GM11168 (cell line): ENCODE data around the gene AP1AR.
"Not testable (repeated sequence)": the region's sequence is repeated elsewhere in the genome, so short reads cannot be mapped to it uniquely, and the experiment has no call there.

Experiments
- in situ Hi-C: fragments of 300-500 bp; cut with MboI; formaldehyde crosslinking; loops from one replicate; pipeline ENCODE4 v1.12.0; 2022; ENCODE audit warnings: low sequenced_read_pairs; ENCODE audit not compliant: unreplicated experiment

AP1AR gene

GRCh38 chr4:112231779-112232713 lies at the start of gene AP1AR:
Gene AP1AR (plus strand): TSS chr4:112231787. CDS start chr4:112232092, 305 bp downstream.
- in situ Hi-C loops = loop anchor here (10.0 to 25.0 kb wide), 2 partner anchors 127 to 595 kb away; no protein-coding TSS in a partner anchor

- in situ Hi-C loops = no loop called here
Measured at GRCh38 chr4:112182604-112183003, 49.0 kb upstream of the AP1AR start.

GRCh38 chr4:112183252-112183651 lies 48.3 kb upstream of the AP1AR start:
- in situ Hi-C loops = no loop called here

GRCh38 chr4:112184438-112184837 lies 47.1 kb upstream of the AP1AR start:
- in situ Hi-C loops = no loop called here

GRCh38 chr4:112185334-112185733 lies 46.3 kb upstream of the AP1AR start:
- in situ Hi-C loops = no loop called here

- in situ Hi-C loops = no loop called here
Measured at GRCh38 chr4:112185740-112186670, 45.6 kb upstream of the AP1AR start.

- in situ Hi-C loops = no loop called here
Measured at GRCh38 chr4:112189754-112190153, 41.8 kb upstream of the AP1AR start.

GRCh38 chr4:112190684-112191083 lies 40.9 kb upstream of the AP1AR start:
- in situ Hi-C loops = no loop called here

GRCh38 chr4:112196461-112196860 lies 35.1 kb upstream of the AP1AR start:
- in situ Hi-C loops = no loop called here

- in situ Hi-C loops = no loop called here
Measured at GRCh38 chr4:112199041-112199440, 32.5 kb upstream of the AP1AR start.

GRCh38 chr4:112201915-112202505 lies 29.6 kb upstream of the AP1AR start:
- in situ Hi-C loops = no loop called here

- in situ Hi-C loops = no loop called here
Measured at GRCh38 chr4:112203593-112203992, 28.0 kb upstream of the AP1AR start.

- in situ Hi-C loops = no loop called here
Measured at GRCh38 chr4:112206431-112206830, 25.2 kb upstream of the AP1AR start.

- in situ Hi-C loops = not testable (repeated sequence)
Measured at GRCh38 chr4:112208137-112209095, 23.2 kb upstream of the AP1AR start.

GRCh38 chr4:112210777-112211176 lies 20.8 kb upstream of the AP1AR start:
- in situ Hi-C loops = no loop called here

GRCh38 chr4:112213091-112213490 lies 18.5 kb upstream of the AP1AR start:
- in situ Hi-C loops = no loop called here

- in situ Hi-C loops = no loop called here
Measured at GRCh38 chr4:112213856-112214255, 17.7 kb upstream of the AP1AR start.

GRCh38 chr4:112214390-112215264 lies 17.0 kb upstream of the AP1AR start:
- in situ Hi-C loops = no loop called here
